ENCODE measurements around the gene ZSWIM3. TPM values are rescaled to one million over a fixed set of nuclear protein-coding genes. Genes with fewer than 3 reads are reported as not detected.

Gene ZSWIM3
- total and polyA plus RNA-seq, 2 donors (not counting 3 experiments of a cell fraction or from before 2014, with no cell fraction given), result 3.8 to 4.4 TPM

GRCh38 chr20:45892049-45892825 lies 34.8 kb downstream of the ZSWIM3 start:
- intact Hi-C loops (cut with micrococcal nuclease), result no loop called here
- dilution Hi-C loops (cut with MboI; ENCODE audit: extremely low pct_ligation_motif_present, low sequenced_read_pairs), result no loop called here
- H3K4me3 ChIP-seq (replicated peaks in 1 of 3; ENCODE audit: insufficient read depth in 1 of 3, low read depth in 1 of 3, low read length in 3 of 3), result peak overlapping the region in 2 of 3 experiments; percentile 47 to 81
- no TSS peak for BruUV-seq (replicated peaks)
- no peaks in the 10 kb centered on the region for H3K79me2 ChIP-seq (ENCODE audit: control insufficient read depth, insufficient read depth, low read length)
- peak overlapping the region; percentile 65 for H3K9ac ChIP-seq (replicated peaks; ENCODE audit: extremely low read depth, insufficient read depth, low read length)
- H3K27me3 ChIP-seq (ENCODE audit: control insufficient read depth in 2 of 2, insufficient read depth in 2 of 2, low read length in 2 of 2), result no peaks in the 10 kb centered on the region
- peak overlapping the region; percentile 73 for H3K4me2 ChIP-seq (ENCODE audit: insufficient read depth, low read length)
- ChIA-PET POLR2A (interaction anchor here (0.6 to 3.5 kb wide), 3 partner anchors 20 to 65 kb away, joined by 3 to 26 read pairs (median 3); partner anchors contain the start of genes PCIF1 and PLTP), CTCF (interaction anchor here (0.7 to 4.9 kb wide), 6 partner anchors 18 to 78 kb away, joined by 3 to 50 read pairs (median 28); partner anchors contain the start of genes PCIF1, PLTP and ZNF335)
- H3K9me1 ChIP-seq (replicated peaks; ENCODE audit: control insufficient read depth, extremely low read depth, insufficient read depth, low read length), result no peaks in the 10 kb centered on the region
- H3K4me1 ChIP-seq (ENCODE audit: control insufficient read depth, extremely low read depth, insufficient read depth, low read length), result peaks cover 22% of the 10 kb centered on the region
- H3K27ac ChIP-seq (ENCODE audit: insufficient read depth, low read depth, low read length), result no peak overlapping the region
- FAIRE-seq (peak; percentile 70), DNase-seq (ENCODE audit: low read depth, low spot score) (peak; percentile 35)
- peaks cover 4 to 21% of the 10 kb centered on the region in 2 experiments for H3K36me3 ChIP-seq (ENCODE audit: control insufficient read depth in 2 of 2, extremely low read depth in 1 of 2, insufficient read depth in 2 of 2, low read length in 2 of 2)
- no peak overlapping the region for H2AFZ ChIP-seq (ENCODE audit: low read depth, low read length)
- no peaks in the 10 kb centered on the region for H3K9me3 ChIP-seq (replicated peaks; ENCODE audit: control insufficient read depth, insufficient read depth, low read length)
- TF ChIP-seq POLR2AphosphoS5 (IDR thresholded peaks at IDR 0.05; ENCODE audit: insufficient read depth, low read depth, low read length) (no peak), CTCF (IDR thresholded peaks at IDR 0.05; ENCODE audit: extremely low read depth in 1 of 2, insufficient read depth in 1 of 2, low read depth in 1 of 2, low read length in 2 of 2) (peak in 1 of 2 donors; percentile 5), MYC (IDR thresholded peaks at IDR 0.05; ENCODE audit: low read depth, low read length) (no peak)
- no peaks in the 10 kb centered on the region for H4K20me1 ChIP-seq (replicated peaks; ENCODE audit: control insufficient read depth, extremely low read depth, insufficient read depth, low read length)
